CD14-positive monocyte (primary cell): ENCODE data around the gene SPESP1. TPM values are rescaled to one million over a fixed set of nuclear protein-coding genes. Genes with fewer than 3 reads are reported as not detected.

Experiments used
- DNase-seq, 3 donors: peaks; one replicate each; pipeline ENCODE4 v3.0.0-alpha.2; 2011 to 2022
- H2AFZ ChIP-seq: 2 replicates; pipeline ENCODE4 v1.6.0; 2012; ENCODE audit warnings: mild to moderate bottlenecking, low read depth, low read length, inconsistent platforms; ENCODE audit not compliant: insufficient read depth, poor library complexity, severe bottlenecking
- H3K27ac ChIP-seq, 2 donors: 1 replicate in 1 of 2; 2 replicates in 1 of 2; pipeline ENCODE4 v1.5.1; 2012 to 2013; ENCODE audit warnings: low read length in 2 of 2, control low read depth in 1 of 2, inconsistent platforms in 1 of 2, low read depth in 1 of 2, mild to moderate bottlenecking in 1 of 2
- H3K27me3 ChIP-seq, 2 donors: one replicate each; pipeline versions ENCODE4 v1.6.0 to v1.6.1; 2011 to 2013; ENCODE audit warnings: low read length in 2 of 2; ENCODE audit not compliant: control insufficient read depth in 2 of 2, insufficient read depth in 2 of 2
- H3K36me3 ChIP-seq, 2 donors: replicated peaks in 1 of 2; 1 replicate in 1 of 2; 2 replicates in 1 of 2; pipeline versions ENCODE4 v1.5.1 to v1.6.1; 2012 to 2013; ENCODE audit warnings: low read length in 2 of 2, control low read depth in 1 of 2, inconsistent platforms in 1 of 2, mild to moderate bottlenecking in 1 of 2; ENCODE audit not compliant: insufficient read depth in 2 of 2, control insufficient read depth in 1 of 2
- H3K4me1 ChIP-seq, 2 donors: 1 replicate in 1 of 2; 2 replicates in 1 of 2; pipeline versions ENCODE4 v1.5.1 to v1.6.1; 2012 to 2013; ENCODE audit warnings: low read length in 2 of 2, control low read depth in 1 of 2, inconsistent platforms in 1 of 2, mild to moderate bottlenecking in 1 of 2, moderate library complexity in 1 of 2; ENCODE audit not compliant: insufficient read depth in 2 of 2, control insufficient read depth in 1 of 2
- H3K4me2 ChIP-seq: replicated peaks from 2 replicates; pipeline ENCODE3; 2012; ENCODE audit warnings: low read length, moderate library complexity, mild to moderate bottlenecking; ENCODE audit not compliant: poor library complexity, severe bottlenecking; ENCODE audit errors: extremely low read depth
- H3K4me3 ChIP-seq, 3 experiments: fragments of 200-600 bp in 1 of 3; sonication (generic) in 1 of 3; replicated peaks in 1 of 3; 1 replicate in 2 of 3; 2 replicates in 1 of 3; pipeline ENCODE4 v1.5.1; 2011 to 2013; ENCODE audit warnings: low read length in 3 of 3, mild to moderate bottlenecking in 3 of 3, control low read depth in 2 of 3, low read depth in 2 of 3, inconsistent platforms in 1 of 3, moderate library complexity in 1 of 3
- H3K79me2 ChIP-seq: 2 replicates; pipeline ENCODE4 v1.6.0; 2012; ENCODE audit warnings: mild to moderate bottlenecking, control low read depth, inconsistent platforms, low read length, moderate library complexity; ENCODE audit not compliant: insufficient read depth
- H3K9ac ChIP-seq: 2 replicates; pipeline ENCODE4 v1.6.0; 2017; ENCODE audit warnings: low read length, mild to moderate bottlenecking; ENCODE audit not compliant: insufficient read depth, poor library complexity, severe bottlenecking
- H3K9me3 ChIP-seq, 2 donors: replicated peaks in 1 of 2; 1 replicate in 1 of 2; 2 replicates in 1 of 2; pipeline versions ENCODE4 v1.5.1 to v1.6.1; 2012 to 2013; ENCODE audit warnings: low read length in 2 of 2, control low read depth in 1 of 2; ENCODE audit not compliant: control insufficient read depth in 1 of 2, insufficient read depth in 1 of 2
- H4K20me1 ChIP-seq: 2 replicates; pipeline ENCODE4 v1.6.0; 2012; ENCODE audit warnings: mild to moderate bottlenecking, low read length, control low read depth, moderate library complexity; ENCODE audit not compliant: insufficient read depth
- H3K27ac Mint-ChIP-seq, 7 donors: one replicate each; pipeline ENCODE4 v1.8.0; 2020; ENCODE audit warnings: mild to moderate bottlenecking in 7 of 7, mixed read lengths in 7 of 7, moderate library complexity in 6 of 7, inconsistent platforms in 2 of 7
- H3K27me3 Mint-ChIP-seq, 3 donors: one replicate each; pipeline ENCODE4 v1.8.0; 2021 to 2022; ENCODE audit warnings: low read depth in 3 of 3, mild to moderate bottlenecking in 3 of 3, mixed read lengths in 3 of 3, moderate library complexity in 3 of 3, inconsistent platforms in 1 of 3
- H3K36me3 Mint-ChIP-seq, 2 donors: one replicate each; pipeline ENCODE4 v1.8.0; 2020; ENCODE audit warnings: mixed read lengths in 2 of 2, inconsistent platforms in 1 of 2, mild to moderate bottlenecking in 1 of 2
- H3K4me1 Mint-ChIP-seq: one replicate; pipeline ENCODE4 v1.8.0; 2020; ENCODE audit warnings: mild to moderate bottlenecking, mixed read lengths
- H3K4me3 Mint-ChIP-seq, 2 donors: one replicate each; pipeline ENCODE4 v1.8.0; 2020; ENCODE audit warnings: mild to moderate bottlenecking in 2 of 2, mixed read lengths in 2 of 2, moderate library complexity in 1 of 2
- H3K9me3 Mint-ChIP-seq, 7 donors: one replicate each; pipeline ENCODE4 v1.8.0; 2020 to 2022; ENCODE audit warnings: mixed read lengths in 7 of 7, mild to moderate bottlenecking in 6 of 7, moderate library complexity in 6 of 7, inconsistent platforms in 2 of 7
- CTCF ChIP-seq: fragments of 200-600 bp; IDR thresholded peaks from one replicate; pipeline ENCODE4 v1.8.0; 2022; ENCODE audit warnings: antibody characterized with exemption, mild to moderate bottlenecking
- WGBS: methylation state at CpG from one replicate; pipeline ENCODE4 v1.1.5; 2013; ENCODE audit warnings: missing lambda C conversion rate; ENCODE audit not compliant: insufficient coverage; 5-methylcytosine and 5-hydroxymethylcytosine counted together
- intact Hi-C, 2 donors: fragments of 100-400 bp; cut with micrococcal nuclease; formaldehyde crosslinking; loops; one replicate each; pipeline versions ENCODE4 v1.15.0 to v1.15.1; 2023
- polyA plus RNA-seq, 3 donors: library from polyadenylated mRNA; depleted of rRNA in 1 of 3; unstranded in 2 of 3; stranded (reverse) in 1 of 3; fragments of 300-500 nt in 2 of 3; fragments of >200 nt in 1 of 3; fragmentation: Illumina TruSeq in 2 of 3; gene quantifications; 1 replicate in 2 of 3; 2 replicates in 1 of 3; pipeline ENCODE4 v1.2.3, GENCODE V29; 2012 to 2021

The SPESP1 gene
- polyA plus RNA-seq, 3 donors = 0.17 to 0.86 (median 0.47) TPM

- intact Hi-C loops = no loop called here
- Mint-ChIP-seq H3K36me3 (no peaks in the 10 kb centered on the region), H3K27ac (no peak overlapping the region), H3K4me1 (no peaks in the 10 kb centered on the region), H3K27me3 (peaks cover 0 to 5% (median 2%) of the 10 kb centered on the region in 3 donors), H3K4me3 (no peak overlapping the region), H3K9me3 (peaks cover 6 to 27% (median 12%) of the 10 kb centered on the region in 7 donors)
- Histone ChIP-seq H2AFZ (no peak overlapping the region), H3K4me2 (no peak overlapping the region), H3K4me1 (no peaks in the 10 kb centered on the region), H3K9me3 (peaks cover 0 to 13% of the 10 kb centered on the region in 2 donors), H3K4me3 (no peak overlapping the region), H3K27ac (no peak overlapping the region), H3K36me3 (no peaks in the 10 kb centered on the region), H3K27me3 (peaks cover 0 to 2% of the 10 kb centered on the region in 2 donors), H3K9ac (no peak overlapping the region), H4K20me1 (no peaks in the 10 kb centered on the region), H3K79me2 (no peaks in the 10 kb centered on the region)
- no peak for TF ChIP-seq CTCF
- no CpG with 5 or more reads among the region's 1 CpG for WGBS
- DNase-seq = no peak
Observed at GRCh38 chr15:68979816-68980215, 49.5 kb downstream of the SPESP1 start.

- Mint-ChIP-seq H3K4me3 (no peak overlapping the region), H3K27me3 (peaks cover 0 to 5% (median 2%) of the 10 kb centered on the region in 3 donors), H3K36me3 (no peaks in the 10 kb centered on the region), H3K9me3 (peaks cover 6 to 18% (median 10%) of the 10 kb centered on the region in 7 donors), H3K27ac (no peak overlapping the region), H3K4me1 (no peaks in the 10 kb centered on the region)
- Histone ChIP-seq H3K27ac (no peak overlapping the region), H3K4me1 (no peaks in the 10 kb centered on the region), H3K36me3 (no peaks in the 10 kb centered on the region), H2AFZ (no peak overlapping the region), H3K9me3 (peaks cover 0 to 9% of the 10 kb centered on the region in 2 donors), H3K4me2 (no peak overlapping the region), H4K20me1 (no peaks in the 10 kb centered on the region), H3K9ac (no peak overlapping the region), H3K79me2 (no peaks in the 10 kb centered on the region), H3K4me3 (no peak overlapping the region), H3K27me3 (peaks cover 0 to 2% of the 10 kb centered on the region in 2 donors)
- intact Hi-C loops = no loop called here
- DNase-seq = no peak
- no peak for TF ChIP-seq CTCF
Observed at GRCh38 chr15:68980786-68981185, 50.5 kb downstream of the SPESP1 start.
